ENCODE data around the gene MOCS3. TPM values are rescaled to one million over a fixed set of nuclear protein-coding genes. Genes with fewer than 3 reads are reported as not detected.

MOCS3 gene
- total and polyA plus RNA-seq, 12 donors: 0.95 to 3.2 (median 2.5) TPM

- Histone ChIP-seq H3K4me1 (peaks cover 15 to 96% (median 72%) of the 10 kb centered on the region in 9 donors), H3K36me3 (peaks cover 0 to 10% (median 0%) of the 10 kb centered on the region in 9 donors), H3K27me3 (no peaks in the 10 kb centered on the region), H3K27ac (no peak overlapping the region), H3K4me3 (no peak overlapping the region), H3K9me3 (no peaks in the 10 kb centered on the region)
- intact Hi-C loops (cut with DNase I): loop anchor here in 1 of 10 donors (10.0 kb wide), 1 partner anchor 119 kb away; the partner anchor contains the start of gene BCAS4
- ATAC-seq (peak in 5 of 8 donors; percentile 20 to 81 (median 44)), DNase-seq (no peak)
- 45 to 50% methylated on average over 2 of the region's 2 CpGs for WGBS, 2 donors
- no peak for TF ChIP-seq CTCF (IDR thresholded peaks at IDR 0.05)
Observed at GRCh38 chr20:50913690-50914375, 44.8 kb upstream of the MOCS3 start.

DNA sequence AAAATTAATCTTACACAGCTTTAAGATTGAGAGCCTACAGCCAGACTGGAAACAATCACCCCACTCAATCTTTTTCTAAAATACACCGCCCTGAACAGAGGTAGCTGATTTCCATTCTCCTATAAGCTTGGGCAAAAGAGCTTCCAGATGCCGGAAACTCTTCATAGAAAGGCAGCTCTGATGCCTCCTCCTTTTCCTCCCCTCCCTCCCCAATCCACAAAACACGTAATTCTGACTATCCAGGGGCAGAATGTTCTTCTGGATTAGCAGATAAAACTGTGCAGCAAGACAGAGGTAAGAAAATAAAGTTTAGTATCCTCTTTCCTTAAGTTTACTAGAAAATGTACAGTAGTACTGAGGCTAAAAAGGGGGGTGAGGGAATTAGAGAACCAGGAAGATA lies 43.2 kb upstream of the MOCS3 start:
- no peak for TF ChIP-seq CTCF (IDR thresholded peaks at IDR 0.05)
- 20 to 33% methylated on average over 3 of the region's 3 CpGs for WGBS, 2 donors
- Histone ChIP-seq H3K27ac (peak overlapping the region in 1 of 10 donors; percentile 36), H3K27me3 (no peaks in the 10 kb centered on the region), H3K36me3 (peaks cover 0 to 15% (median 0%) of the 10 kb centered on the region in 9 donors), H3K4me1 (peaks cover 15 to 94% (median 84%) of the 10 kb centered on the region in 9 donors), H3K9me3 (no peaks in the 10 kb centered on the region), H3K4me3 (no peak overlapping the region)
- intact Hi-C loops (cut with DNase I): loop anchor here in 1 of 10 donors (10.0 kb wide), 1 partner anchor 121 kb away; the partner anchor contains the start of gene BCAS4
- peak in 5 of 8 donors; percentile 22 to 48 (median 37) for ATAC-seq
- no peak for DNase-seq

DNA sequence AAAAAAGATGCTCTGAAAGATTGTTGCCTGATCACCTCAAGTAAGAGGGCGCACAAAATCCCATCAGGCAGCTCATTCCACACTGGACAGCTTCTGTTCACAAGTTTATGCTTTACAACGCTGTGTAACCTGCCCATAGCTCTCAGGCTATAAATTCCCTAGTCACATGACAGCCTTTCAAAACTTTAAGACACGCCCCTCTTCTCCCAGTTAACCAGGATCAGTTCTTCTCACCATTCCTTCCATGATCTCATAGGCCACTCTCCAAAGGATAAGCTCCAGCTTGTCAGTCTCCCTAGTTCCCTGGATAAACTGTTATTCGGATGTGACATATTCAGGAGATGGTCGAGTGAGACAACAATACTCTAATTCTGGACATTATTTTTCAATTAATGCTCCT lies 42.4 kb upstream of the MOCS3 start:
- intact Hi-C loops (cut with DNase I): loop anchor here in 1 of 10 donors (10.0 kb wide), 1 partner anchor 121 kb away; the partner anchor contains the start of gene BCAS4

More for the DNA sequence above, 42.4 kb upstream of the MOCS3 start:
- 34 to 42% methylated on average over 5 of the region's 5 CpGs for WGBS, 2 donors
- Histone ChIP-seq H3K4me1 (peaks cover 13 to 94% (median 83%) of the 10 kb centered on the region in 9 donors), H3K36me3 (peaks cover 0 to 18% (median 0%) of the 10 kb centered on the region in 9 donors), H3K4me3 (no peak overlapping the region), H3K27ac (peak overlapping the region in 2 of 10 donors; percentile 6 to 36), H3K9me3 (no peaks in the 10 kb centered on the region), H3K27me3 (no peaks in the 10 kb centered on the region)
- DNase-seq (no peak), ATAC-seq (peak in 7 of 8 donors; percentile 52 to 87 (median 67))
- no peak for TF ChIP-seq CTCF (IDR thresholded peaks at IDR 0.05)
